Skin epidermis (tissue), 12 donors: ENCODE results near the gene ZNF598.
"Not testable (repeated sequence)": the region's sequence is repeated elsewhere in the genome, so short reads cannot be mapped to it uniquely, and the experiment has no call there.

ENCODE experiments used
- H3K27ac ChIP-seq, 21 experiments: fragments of 200-600 bp; sonication (generic) in 11 of 21; one replicate each; pipeline ENCODE4 v1.5.0; 2020; ENCODE audit warnings: mild to moderate bottlenecking in 3 of 21, inconsistent platforms in 2 of 21, moderate library complexity in 2 of 21
- H3K4me3 ChIP-seq, 7 experiments: fragments of 200-600 bp; sonication (generic) in 2 of 7; one replicate each; pipeline ENCODE4 v1.5.0; 2020; ENCODE audit warnings: inconsistent platforms in 2 of 7, mild to moderate bottlenecking in 2 of 7, moderate library complexity in 1 of 7

The ZNF598 gene

GRCh38 chr16:1971796-1972489 is 37.7 kb downstream of the ZNF598 start, which contains the start of gene TBL3:
TBL3 (plus strand) TSS chr16:1972053; CDS start chr16:1972165, 112 bp downstream.
- H3K27ac ChIP-seq: peak within 1 kb of the TSS; percentile 60 to 98 (median 91)
- peak within 1 kb of the TSS; percentile 66 to 100 (median 81) for H3K4me3 ChIP-seq

GRCh38 chr16:1968146-1968953 is 41.3 kb downstream of the ZNF598 start:
- Histone ChIP-seq H3K4me3 (no peak overlapping the region), H3K27ac (no peak overlapping the region)

GRCh38 chr16:1966460-1966859 is 43.2 kb downstream of the ZNF598 start, which contains the start of gene RNF151:
RNF151 (plus strand) TSS chr16:1966856; CDS start chr16:1966882, 26 bp downstream.
- peak within 1 kb of the TSS; percentile 67 to 100 (median 91) for H3K4me3 ChIP-seq
- peak within 1 kb of the TSS in 14 of 21 experiments; percentile 91 to 100 (median 98) for H3K27ac ChIP-seq

DNA sequence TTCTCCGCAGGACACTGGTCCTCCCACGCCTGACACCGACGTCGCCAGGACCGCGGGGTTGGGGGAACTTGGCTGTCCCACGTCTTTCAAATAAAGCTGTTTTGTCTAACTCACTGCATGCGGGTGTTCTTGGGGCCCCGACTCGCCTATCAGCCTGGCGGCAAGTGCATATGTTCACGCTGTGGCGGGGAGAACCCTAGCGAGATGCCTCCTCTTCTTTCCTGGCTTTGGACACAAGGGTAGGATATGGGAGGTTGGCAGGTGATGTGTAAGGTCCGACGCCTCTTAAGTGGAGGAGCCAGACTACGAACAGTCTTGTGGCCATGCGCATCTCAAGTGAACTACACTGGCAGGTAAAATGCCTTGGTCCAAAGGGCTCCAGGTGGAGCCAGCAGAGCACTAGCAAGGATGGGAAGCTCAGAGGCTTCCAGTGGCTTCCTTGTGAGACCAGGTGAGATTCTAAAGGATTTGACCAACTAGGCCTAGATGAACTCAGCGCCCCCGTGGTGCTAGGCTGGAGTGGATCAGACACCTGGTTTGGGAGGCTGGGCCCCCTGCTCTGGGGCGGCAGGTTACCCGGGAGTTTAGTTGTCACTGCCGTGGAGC is 44.1 kb downstream of the ZNF598 start:
- peak overlapping the region; percentile 84 to 100 (median 97) for H3K27ac ChIP-seq
- H3K4me3 ChIP-seq: peak overlapping the region; percentile 67 to 100 (median 91)

- Histone ChIP-seq H3K27ac (peak within 1 kb of the TSS; percentile 84 to 100 (median 97)), H3K4me3 (peak within 1 kb of the TSS; percentile 67 to 100 (median 91))
Measured at GRCh38 chr16:1964506-1965395, 44.9 kb downstream of the ZNF598 start, which contains the start of gene RPS2. RPS2 (minus strand) TSS chr16:1964826; CDS start chr16:1964625, 201 bp downstream.

DNA sequence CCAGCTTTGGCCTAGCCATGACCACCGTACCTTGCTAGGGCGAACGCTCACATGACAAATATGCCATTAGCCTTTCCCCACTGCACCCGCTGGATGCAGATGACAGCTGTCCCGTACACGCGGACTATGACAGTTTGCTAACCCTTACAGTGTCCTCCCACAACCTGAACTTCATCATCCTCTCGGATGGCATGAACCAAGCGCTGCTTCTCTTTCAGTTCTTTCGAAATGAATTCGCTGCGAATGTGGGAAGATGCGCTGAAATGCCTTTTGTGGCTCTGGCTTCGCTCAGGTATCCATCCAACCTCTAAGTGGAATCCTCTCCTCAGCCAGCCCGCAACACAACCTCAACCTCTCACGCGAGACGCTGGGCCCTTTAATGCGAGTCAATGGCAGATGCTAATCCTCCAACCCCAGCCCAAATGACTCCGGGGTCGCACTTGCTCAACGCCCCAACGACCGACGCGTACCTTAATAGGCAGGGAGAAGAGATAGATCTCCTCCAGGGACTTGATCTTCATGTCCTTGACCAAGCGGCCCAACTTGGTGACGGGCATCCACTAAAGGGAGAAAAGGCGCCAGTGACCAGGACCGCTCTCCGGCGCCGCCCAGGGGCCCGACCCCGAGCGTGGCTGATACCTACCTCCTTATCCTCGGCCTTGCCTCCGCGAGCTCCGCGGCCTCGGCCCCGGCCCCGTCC is 45.7 kb downstream of the ZNF598 start:
- H3K27ac ChIP-seq: peak overlapping the region; percentile 65 to 100 (median 97)
- peak overlapping the region; percentile 67 to 100 (median 91) for H3K4me3 ChIP-seq

DNA sequence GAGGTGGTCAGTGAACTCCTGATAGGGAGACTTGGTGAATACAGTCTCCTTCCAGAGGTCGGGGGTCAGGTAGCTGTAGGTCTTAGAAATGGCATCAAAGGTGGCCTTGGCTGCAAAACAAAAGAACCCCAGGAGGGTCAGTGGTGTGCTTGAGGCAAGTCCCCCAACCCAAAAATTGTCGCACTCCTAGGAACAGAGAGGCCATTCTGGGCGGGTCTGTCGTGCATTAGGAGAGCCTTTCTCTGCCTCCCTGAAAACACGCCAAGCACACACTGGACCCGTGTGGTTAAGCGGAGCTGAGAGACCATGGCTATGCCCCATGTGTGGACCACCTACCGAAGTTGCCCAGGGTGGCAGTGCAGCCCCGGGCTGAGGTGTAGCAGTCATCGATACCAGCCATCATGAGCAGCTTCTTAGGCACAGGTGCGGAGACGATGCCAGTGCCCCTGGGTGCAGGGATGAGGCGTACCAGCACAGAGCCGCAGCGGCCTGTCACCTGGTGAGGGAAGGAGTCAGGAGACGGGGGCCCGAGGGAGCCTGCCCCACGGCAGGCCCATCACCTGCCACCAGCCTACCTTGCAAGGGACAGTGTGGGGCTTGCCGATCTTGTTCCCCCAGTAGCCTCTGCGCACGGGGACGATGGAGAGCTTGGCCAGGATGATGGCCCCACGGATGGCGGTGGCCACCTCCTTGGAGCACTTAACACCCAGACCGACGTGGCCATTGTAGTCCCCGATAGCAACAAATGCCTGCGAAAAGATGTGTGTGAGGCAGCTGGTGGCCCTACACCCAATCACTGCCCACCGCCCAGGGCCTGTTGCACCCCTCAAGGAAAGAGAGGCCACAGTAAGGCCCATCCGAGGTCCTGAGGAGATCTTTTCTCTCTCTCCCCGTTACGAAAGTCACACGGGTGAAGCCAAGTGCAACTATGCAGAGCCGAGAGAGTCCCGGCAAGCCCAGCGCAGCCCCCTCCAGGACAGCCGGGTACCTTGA is 47.2 kb downstream of the ZNF598 start:
- H3K27ac ChIP-seq: peak overlapping the region in 2 of 21 experiments; percentile 36 to 95
- peak overlapping the region in 4 of 7 experiments; percentile 67 to 94 (median 80) for H3K4me3 ChIP-seq

GRCh38 chr16:1961651-1962067 is 48.0 kb downstream of the ZNF598 start:
- Histone ChIP-seq H3K4me3 (no peak overlapping the region), H3K27ac (peak overlapping the region in 5 of 21 experiments; percentile 5 to 95 (median 87))

DNA sequence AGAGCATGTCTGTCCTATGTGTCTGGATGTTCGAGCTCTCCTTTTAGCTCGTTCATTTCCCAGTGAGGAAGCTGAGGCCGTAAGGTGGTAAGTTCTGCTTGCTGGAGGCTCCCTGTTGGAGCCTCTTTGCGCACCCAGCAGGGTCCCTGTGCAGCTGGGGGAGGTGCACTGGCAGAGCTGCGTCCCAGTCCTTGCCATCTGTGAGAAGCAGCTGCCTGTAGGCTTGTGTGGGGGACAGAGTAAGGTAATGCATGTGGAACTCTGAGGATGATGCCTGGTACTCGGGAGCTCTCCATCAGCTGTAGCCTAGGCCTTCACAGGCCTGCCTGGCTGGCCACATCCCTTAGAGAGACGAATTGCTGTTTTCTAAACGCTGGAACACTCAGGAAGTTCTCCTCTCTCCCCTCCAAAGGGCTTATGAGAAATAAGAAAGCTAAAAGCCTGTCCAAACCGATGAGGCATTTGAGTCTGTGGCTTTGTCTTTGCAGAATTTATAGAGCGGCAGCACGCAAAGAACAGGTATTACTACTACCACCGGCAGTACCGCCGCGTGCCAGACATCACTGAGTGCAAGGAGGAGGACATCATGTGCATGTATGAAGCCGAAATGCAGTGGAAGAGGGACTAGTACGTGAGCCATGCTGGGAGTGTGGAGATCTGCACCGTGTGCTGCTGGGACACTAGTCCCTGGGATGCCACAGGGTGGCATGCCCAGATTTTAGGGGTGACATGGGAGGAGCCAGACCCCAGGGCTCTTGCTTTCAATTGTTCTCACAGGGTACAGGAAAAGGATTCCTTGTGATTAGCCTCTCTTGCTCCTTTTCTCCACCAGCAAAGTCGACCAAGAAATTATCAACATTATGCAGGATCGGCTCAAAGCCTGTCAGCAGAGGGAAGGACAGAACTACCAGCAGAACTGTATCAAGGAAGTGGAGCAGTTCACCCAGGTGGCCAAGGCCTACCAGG is 48.7 kb downstream of the ZNF598 start:
- H3K4me3 ChIP-seq: peak overlapping the region in 5 of 7 experiments; percentile 50 to 91 (median 69)
- peak overlapping the region in 12 of 21 experiments; percentile 14 to 96 (median 90) for H3K27ac ChIP-seq

- Histone ChIP-seq H3K4me3 (peak within 1 kb of the TSS; percentile 50 to 91 (median 69)), H3K27ac (peak within 1 kb of the TSS; percentile 44 to 96 (median 89))
Measured at GRCh38 chr16:1959269-1960039, 50.2 kb downstream of the ZNF598 start, which contains the start of gene NDUFB10. NDUFB10 (plus strand) TSS chr16:1959538; CDS start chr16:1959625, 87 bp downstream.

GRCh38 chr16:1958715-1959268 is 50.8 kb downstream of the ZNF598 start:
- Histone ChIP-seq H3K27ac (peak overlapping the region in 16 of 21 experiments; percentile 81 to 96 (median 92)), H3K4me3 (peak overlapping the region; percentile 50 to 91 (median 69))

DNA sequence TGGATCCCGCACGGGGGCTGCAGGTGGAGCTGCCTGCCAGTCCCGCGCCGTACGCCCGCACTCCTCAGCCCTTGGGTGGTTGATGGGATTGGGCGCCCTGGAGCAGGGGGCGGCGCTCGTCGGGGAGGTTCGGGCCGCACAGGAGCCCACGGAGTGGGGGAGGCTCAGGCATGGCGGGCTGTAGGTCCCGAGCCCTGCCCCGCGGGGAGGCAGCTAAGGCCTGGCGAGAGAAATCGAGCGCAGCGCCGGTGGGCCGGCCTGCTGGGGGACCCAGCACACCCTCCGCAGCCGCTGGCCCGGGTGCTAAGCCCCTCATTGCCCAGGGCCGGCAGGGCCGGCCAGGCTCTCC is 51.5 kb downstream of the ZNF598 start:
- not testable (repeated sequence) for H3K27ac ChIP-seq, H3K4me3 ChIP-seq

DNA sequence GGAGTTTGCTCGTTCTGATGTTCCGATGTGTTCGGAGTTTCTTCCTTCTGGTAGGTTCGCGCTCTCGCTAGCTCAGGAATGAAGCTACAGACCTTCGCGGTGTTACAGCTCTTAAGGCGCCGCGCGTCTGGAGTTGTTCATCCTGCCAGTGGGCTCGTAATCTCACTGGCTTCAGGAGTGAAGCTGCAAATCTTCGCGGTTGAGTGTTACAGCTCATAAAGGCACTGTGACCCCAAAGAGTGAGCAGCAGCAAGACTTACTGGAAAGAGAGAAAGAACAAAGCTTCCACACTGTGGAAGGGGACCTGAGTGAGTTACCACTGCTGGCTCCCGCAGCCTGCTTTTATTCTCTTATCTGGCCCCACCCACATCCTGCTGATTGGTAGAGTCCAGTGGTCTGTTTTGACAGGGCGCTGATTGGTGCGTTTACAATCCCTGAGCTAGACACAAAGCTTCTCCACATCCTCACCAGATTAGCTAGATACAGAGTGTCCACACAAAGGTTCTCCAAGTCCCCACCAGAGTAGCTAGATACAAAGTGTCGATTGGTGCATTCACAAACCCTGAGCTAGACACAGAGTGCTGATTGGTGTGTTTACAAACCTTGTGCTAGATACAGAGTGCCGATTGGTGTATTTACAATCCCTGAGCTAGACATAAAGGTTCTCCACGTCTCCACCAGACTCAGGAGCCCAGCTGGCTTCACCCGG is 52.0 kb downstream of the ZNF598 start:
- not testable (repeated sequence) for H3K27ac ChIP-seq, H3K4me3 ChIP-seq

DNA sequence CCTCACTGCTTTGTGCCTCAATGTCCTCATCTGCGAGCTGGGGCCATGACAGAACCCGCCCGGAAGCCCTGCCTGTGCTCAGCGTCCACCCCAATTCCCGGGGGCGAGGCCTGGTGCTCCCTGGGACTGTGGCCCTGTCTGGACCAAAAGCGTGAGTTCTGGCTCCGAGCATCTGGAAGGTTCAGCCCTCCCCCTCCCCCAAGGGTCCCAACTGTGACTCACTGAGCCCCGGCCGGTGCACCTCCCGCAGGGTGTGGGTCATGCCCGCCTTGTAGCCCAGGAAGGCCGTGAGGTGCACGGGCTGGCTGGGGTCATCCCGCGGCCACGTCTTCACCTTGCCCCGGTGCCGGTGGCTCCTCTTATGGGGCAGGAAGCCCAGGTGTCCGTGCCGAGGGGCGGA is 55.9 kb downstream of the ZNF598 start:
- no peak overlapping the region for H3K4me3 ChIP-seq
- H3K27ac ChIP-seq: no peak overlapping the region
